KBM-7 (cell line): ENCODE results near the gene CPXM1.

ENCODE experiments used
- DNase-seq: peaks from one replicate; pipeline ENCODE4 v3.0.0-alpha.2; 2015
- in situ Hi-C: fragments of 300-500 bp; cut with MboI; formaldehyde crosslinking; loops from 2 replicates; pipeline ENCODE4 v1.14.3; 2020; ENCODE audit warnings: low sequenced_read_pairs, low pct_unique_long_range_greater_than_20kb, mixed read lengths

The CPXM1 gene

DNA sequence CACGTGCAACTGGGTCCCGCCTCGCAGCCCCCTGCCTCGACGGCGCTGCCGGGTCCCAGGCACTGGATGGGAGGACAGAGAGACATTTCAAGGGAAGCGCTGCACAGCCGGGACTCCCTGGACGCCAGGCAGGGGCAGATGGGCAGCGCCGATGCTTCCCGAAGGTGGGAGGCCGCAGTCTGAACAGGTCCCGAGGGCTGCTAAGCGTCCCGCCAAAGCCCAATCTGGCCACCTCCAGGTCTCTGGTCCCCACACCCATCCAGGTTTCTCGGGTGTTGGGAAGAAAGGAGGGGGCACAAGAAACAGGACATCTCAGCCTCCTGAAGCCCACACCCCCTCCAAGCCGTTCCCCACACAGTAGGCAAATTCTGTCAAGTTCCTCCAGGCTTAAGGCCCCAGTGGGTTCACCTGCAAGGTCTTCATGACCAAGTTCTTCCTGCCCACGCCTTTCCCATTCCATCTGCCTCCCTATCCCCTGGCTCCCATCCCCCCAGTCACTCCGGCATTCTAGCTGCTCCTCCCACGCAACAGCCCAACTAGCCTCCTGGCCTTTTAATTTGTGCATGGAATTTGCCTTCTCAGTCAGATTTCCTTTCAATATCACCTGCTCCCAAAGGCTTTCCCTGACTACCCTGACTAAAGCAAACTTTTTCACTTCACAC is 5.4 kb upstream of the CPXM1 start:
- no peak for DNase-seq
- in situ Hi-C loops: no loop called here

DNA sequence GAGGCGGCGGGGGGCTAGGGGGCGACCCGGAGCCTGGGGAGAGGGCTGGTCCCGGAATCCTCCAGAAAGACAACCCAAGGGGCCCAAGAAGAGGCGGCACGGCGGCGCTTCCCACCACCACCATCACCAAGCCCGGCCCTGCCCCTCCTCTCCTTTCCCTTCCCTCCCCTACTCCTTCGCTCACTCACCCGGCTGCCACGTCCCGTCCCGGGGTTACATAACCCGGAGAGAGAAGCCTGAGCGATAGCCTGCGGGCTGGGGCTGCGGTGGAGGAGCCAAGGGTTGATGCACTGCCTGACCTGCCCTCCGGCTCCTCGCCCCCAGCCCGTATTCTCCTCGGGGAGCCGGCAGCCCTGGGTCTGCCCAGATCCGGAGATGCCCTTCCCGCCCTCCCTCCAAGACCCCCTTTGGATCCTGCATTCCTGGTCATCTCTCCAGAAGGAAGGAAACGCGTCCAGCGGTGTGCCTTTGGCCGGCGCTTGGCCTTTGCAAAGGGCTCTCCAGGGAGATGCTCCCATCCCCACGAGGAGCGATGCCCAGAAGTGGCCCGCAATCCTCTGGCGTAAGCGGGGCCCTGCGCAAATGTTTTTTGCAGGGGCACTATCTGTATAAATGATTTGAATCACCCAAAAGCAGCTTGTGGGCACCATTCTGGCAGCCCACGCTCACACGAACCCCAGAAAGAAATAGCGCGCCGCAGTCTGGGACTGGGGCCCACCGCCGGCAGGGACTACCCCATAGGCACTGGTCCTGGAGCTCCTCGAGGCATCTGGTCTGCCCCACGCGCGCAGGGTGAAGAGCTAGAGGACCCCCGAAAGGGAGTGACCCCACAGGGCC is 4.6 kb upstream of the CPXM1 start:
- in situ Hi-C loops: no loop called here
- DNase-seq: no peak

DNA sequence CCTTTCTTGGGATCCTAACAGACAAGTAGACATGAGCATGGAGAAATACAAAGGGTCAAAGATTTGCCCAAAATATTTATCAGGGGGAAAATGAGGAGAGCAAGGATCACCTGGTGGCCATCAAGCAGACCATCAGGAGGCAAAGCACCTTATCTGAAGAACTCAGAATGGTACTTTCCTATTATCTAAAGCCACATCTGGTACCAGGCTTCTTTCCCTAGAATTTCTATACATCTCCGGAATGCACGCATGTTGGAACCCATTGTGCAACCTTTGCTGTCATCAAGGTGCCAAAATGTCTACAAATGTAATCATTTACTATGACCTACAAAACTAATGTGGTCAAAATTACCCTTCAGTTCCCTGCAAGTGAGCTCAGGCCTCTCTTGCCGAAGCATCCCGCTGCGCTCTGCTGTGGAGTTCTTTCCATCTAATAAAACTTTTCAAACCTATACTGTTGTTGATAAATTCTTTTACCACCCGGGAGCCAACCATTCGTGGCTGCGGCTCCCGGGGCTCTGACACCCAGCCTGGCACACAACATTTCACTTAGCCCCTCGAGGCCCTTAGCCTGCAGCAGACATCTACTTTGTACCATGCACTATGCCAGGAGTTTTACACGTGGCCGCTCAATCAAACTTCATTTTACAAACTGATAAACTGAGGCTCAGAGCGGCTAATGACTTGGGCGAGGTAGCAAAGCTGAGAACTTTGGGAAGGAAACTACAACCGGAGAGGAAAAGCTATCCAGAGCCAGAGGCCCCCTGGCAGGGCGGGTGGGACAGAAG is 3.8 kb upstream of the CPXM1 start:
- no peak for DNase-seq
- in situ Hi-C loops: no loop called here

DNA sequence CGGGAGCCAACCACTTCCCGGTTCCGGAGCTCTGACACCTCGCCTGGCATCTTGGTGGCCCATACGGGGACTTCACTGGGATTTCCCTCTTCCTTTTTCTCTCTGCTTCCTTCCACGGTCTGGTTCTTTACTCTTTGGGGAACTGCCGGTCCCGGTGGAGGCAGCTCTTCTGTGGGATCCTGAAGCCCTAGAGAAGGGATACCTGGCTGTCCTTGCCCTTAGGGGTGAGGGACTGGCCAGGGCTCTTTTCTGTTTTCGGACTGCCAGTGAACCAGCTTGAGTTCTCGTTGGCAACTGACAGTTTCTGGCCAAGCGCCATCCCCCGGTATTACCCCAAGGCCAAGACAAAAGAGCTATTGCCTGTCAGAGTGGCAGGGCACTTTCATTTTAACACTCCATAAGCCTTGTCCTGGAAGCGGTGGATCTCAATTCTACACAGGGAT is 880 bp upstream of the CPXM1 start:
- in situ Hi-C loops: no loop called here
- DNase-seq: no peak

DNA sequence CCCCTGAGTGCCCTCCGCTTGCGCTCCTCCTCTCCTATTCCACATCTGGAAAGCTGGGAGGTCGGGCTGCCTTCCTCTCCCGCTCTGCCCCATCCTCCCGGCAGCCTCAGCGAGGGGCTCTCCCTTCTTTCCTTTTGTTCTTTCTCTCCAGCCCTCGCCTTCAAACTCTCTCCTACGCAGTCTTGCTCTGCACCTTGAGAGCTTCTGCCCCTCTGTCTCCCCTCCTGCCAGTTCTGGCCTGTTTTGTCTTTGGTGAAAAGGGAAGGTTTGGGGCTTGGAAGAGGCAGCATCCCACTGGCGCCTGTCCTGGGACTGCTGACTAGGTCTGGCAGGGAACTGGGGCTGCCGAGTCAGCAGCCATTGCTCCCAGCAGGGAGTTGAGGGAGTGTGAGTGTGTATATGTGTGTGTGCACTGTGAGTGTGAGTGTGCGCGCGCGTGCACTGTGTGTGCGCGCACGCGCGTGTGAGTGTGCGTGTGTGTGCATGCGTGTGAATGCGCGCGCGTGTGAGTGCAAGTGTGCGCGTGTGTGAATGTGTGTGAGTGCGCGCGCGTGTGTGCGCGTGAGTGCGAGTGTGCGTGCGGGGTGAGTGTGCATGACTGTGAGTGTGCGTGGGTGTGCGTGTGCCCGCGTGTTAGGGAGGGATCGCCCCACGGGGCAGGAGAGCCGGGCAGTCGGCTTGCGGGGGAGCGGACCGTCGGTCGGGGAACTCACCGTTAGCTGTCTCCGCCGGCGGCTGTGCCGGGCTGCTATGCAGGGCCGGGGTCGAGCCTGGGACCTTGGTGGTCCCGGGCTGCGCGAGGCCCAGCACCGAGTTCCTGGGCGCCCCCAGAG is 523 bp downstream of the CPXM1 start:
- peak; percentile 55 for DNase-seq
- in situ Hi-C loops: no loop called here

DNA sequence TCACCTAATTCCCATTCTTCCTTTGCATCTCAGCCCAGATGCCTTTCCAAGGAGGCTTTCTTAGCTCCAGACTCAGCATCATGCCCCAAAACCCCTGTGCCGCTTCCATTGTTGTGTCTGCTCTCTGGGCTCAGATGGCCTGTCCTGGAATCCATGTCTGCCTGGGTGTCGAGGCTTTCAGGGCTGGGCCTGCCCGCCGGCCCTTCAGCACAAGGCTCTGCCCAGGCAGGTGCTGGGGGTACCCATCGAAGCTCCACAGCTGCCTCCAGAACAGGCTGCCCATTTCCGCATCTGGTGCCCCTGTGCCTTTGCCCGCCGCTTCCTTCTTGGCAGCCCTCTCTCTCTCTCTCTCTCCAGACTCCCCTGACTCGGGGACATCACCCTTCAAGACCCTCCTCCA is 1.2 kb downstream of the CPXM1 start:
- DNase-seq: no peak
- in situ Hi-C loops: no loop called here

DNA sequence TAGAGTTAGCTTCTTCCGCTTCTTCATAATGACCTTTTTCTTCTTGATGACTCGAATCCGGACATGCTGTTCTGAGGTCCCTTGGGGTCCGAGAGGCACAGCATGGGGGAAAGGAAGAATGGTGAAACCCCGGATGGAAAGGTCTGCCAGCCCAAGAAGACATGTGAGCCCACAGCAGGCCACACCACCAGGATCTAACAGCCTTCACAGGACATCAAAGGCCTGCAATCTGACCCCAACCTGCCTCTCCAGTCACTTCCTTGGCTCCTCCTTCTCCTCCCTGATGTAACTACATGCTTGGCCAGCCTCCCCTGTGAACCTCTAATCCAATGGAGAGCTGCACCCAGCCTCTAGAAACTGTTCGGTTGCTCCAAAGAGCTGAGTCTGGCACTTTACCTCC is 1.6 kb downstream of the CPXM1 start:
- no peak for DNase-seq
- in situ Hi-C loops: no loop called here

DNA sequence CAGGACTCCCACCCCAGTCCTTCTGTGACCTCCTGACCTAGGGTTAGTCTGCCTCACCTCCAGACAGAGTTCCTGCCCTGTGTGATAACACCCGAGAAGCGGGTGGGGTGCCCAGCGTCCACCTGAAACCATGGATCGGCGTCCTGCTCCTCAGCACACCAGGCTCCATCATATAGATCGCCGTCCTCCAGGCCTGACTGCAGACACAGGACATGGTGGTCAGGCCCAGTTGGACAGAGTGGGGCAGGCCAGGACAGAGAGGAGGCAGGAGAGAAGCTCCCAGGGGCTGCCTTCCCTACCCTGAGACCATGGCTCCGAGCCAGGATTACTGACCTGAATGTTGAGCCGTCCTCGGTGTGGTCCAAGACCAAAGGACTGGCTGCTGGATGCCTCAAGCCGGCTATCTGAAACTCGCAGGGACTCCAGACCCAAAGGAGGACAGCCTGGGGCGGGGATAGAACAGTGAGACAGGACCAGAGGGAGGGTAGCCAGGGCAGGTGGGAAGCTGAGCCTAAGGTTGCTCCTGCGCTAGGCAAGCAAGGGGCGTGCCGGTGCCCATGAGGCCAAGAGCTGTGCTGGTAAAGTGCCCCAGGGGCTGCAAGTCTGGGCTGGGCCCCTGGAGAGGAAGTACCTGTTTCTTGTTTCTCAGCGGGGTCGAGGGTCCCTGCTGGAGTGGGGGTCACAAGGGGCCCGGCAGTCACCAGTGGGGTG is 2.2 kb downstream of the CPXM1 start:
- DNase-seq: no peak
- in situ Hi-C loops: no loop called here

DNA sequence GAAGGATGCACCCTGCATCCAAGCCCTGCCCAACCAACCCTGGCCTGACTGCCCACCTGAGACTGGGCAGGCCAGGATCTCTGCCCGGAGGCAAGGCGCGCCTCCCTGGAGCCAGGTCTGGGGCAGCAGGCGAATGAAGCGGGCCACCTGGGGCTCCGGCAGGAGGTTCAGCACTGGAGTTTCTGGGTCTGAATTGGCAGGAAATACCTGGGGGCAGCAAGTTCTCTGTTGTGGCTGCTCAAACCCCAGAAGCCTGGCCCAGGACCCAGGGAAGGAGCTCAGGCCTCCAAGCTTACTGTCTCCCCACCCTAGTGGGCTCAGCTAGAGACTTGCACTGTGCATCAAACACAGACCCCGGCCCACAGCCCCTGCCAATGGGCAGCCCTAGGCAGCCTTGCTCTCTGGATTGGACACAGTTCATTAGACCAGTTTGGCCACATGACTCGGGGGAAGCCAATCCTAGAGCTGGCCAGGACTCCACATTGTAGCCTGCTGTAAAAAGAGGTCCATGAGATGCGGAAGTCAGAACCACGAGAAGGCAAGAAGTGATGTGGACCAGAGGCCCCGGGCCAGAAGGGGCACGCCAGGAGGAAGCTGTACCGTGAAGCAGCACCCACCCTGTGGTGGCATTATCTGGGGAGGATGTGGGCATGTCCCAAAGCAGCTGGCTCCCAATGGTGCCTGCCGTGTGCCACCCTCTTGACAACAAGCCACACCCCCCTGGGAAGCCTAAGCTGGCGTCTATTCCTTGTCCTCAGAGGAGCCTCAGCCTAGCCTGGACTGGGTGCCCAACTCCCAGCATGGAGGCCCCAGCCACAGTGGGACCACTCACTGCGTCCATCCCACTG is 3.1 kb downstream of the CPXM1 start:
- in situ Hi-C loops: no loop called here
- no peak for DNase-seq

DNA sequence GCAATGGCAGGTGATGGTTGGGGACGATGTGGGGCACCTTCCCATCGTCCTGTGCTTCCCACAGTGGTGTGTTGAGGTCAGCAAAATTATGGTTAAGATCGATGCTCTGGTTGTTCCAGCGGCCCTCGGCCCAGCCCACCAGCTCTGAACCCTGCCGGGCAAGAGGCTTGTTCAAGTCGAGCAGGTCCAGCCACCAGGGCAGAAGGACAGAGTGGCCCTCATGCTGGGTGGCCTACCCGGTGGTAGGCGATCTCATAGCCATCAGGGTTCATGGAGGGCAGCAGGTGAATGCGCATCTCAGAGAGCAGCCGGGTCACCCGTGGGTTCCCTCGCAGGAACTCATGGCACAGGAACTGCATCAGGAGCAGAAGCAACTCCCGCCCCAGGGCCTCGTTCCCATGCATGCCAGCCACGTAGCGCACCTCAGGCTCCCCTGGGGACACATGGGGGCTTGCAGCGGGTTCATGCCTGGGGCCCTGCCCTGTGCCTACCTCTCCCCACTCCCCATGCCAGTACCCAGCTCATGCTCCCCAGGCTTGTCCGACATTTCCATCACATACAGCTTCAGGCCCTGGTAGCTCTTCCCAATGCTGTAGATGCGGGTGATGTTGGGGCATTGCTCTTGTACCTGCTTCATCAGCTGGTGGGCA is 4.3 kb downstream of the CPXM1 start:
- in situ Hi-C loops: no loop called here

DNA sequence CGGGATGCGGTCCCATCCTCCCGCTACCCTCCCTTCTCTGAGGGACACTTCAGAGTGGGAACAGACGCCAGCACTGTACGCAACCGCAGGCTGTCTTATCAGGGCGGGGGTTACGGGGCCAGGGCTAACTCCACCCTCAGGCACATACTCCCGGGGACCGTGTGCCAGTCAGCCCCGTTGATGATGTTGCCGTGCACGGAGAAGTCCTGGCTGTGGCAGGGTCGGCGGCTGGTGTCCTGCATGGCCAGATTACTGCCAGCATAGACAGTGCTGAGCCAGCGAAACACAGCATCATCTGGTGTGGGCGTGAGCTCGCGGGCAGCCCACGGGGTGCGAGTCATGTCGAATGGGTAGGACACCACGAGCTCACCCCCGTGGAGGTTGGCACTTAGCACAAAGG is 5.0 kb downstream of the CPXM1 start:
- in situ Hi-C loops: no loop called here
- no peak for DNase-seq

More for the DNA sequence above, 4.3 kb downstream of the CPXM1 start:
- no peak for DNase-seq

DNA sequence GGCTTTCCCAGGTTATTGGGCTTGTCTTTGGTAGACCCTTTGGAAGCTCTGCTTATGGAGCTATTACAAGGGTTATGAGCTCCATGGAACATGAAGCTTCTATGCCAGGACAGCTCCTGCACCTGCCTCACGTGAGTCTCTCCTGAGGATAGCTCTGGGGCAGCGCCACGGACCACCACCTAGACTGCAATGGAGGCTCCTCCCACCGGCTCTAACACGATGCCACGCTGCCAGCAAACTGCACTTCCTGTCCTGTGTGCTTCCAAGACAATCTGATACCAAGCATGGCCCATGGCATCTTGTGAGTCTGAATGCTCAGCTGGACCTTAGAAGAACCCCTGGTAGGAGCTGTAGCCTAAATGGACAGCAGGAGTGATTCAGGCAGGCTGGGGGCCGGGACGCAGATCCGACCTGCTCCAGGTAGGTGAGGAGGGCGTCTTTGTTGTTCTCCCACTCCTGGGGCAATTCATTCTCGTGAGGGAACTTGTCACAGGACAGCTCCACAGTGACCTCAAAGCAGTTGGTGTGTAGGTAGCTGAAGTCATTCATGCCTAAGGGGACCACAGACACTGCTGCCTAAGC is 5.5 kb downstream of the CPXM1 start:
- no peak for DNase-seq
- in situ Hi-C loops: no loop called here

DNA sequence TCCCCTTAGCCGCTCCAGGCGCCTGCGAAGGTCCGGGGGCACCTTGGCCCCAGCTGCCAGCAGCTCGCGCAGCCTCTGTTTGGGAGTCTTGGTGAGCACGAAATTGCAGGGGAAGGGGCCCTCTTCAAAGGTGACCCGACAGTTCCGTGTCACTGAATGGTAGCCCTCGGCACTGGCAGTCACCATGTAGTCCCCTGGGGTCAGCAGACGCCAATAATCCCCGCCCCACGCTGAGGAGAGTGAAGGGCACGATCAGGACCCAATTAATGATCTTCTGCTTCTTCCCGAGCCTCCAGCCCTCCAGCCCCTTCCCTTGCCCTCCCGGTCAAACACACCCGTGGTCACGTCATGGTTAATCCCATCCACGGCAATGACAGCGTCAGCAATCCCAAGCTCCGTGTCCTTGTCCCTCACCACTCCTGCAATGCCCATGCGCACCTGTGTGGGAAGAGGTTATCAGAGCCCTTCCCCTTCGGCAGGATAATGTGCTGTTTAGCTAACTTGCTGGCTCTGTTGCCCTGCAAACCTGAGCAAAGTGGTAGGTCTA is 6.2 kb downstream of the CPXM1 start:
- in situ Hi-C loops: no loop called here
- no peak for DNase-seq

DNA sequence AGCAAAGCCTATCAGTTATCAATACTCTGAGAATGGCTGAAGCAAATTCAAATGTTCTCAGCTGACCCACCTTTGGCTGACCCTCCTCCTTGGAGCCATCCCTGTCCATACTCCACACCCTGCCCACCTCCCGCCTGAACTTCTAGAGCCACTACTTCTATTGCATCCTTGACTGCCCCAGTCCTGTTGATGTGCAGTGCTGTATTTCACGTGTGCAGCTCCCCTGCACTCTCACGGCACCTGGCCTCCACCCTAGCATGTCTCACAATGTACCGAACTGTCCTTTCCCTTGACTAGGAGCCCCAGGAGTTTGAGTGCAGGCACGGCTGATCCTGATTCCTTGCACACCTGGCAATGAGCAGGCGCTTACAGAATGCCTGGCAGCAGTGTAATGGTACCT is 7.0 kb downstream of the CPXM1 start:
- no peak for DNase-seq
- in situ Hi-C loops: no loop called here

DNA sequence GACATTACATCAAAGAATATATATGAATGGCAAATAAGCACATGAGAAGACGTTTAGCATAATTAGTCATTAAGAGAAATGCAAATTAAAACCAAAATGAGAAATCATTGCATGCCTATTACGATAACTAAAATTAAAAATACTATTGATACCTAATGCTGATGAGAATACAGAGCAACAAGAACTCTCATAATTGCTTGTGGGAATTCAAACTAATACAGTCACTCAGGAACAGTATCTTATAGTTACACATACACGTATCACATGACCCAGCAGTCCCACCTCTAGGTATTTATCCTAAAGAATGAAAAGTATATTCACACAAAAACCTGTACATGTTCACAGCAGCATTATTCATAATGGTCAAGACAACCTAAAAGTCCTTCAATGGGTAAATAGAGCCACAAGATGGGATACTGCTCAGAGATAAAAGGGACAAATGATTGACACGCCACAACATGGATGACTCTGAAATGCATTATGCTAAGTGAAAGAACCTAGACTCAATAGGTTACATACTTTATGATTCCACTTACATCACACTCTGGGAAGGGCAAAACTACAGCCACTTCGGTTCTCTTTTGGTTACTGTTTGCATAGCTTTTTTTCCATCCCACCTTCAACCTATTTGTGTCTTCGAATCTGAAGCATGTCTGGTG is 16.4 kb downstream of the CPXM1 start:
- DNase-seq: no peak
- in situ Hi-C loops: no loop called here

DNA sequence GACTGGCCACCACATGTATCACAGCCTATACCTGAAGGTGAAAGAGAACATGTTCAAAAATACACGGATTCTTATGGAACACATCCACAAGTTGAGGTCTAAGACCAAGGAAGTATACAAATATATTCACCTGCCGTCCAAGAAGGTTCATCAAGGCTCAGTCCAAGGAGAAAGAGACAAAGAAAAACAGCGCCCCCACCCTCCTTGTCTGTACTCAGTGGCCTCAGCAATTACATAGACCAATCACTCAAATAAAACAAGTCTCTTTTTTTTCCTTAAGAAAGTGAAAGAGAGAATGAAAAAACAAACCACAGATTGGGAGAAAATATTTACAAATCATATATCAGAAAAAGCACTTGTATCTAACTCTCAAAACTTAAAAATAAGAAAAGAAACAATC is 19.5 kb downstream of the CPXM1 start:
- peak; percentile 28 for DNase-seq
- in situ Hi-C loops: no loop called here
